NCI-H146 treated with DMSO at 0.1 percent for 48 hours (cell line): Measurements from ENCODE around the gene NXPE2.
"Not testable (repeated sequence)": the region's sequence is repeated elsewhere in the genome, so short reads cannot be mapped to it uniquely, and the experiment has no call there.

Experiments used
- DNase-seq: peaks from one replicate; lab custom pipeline; 2025; ENCODE audit not compliant: unreplicated experiment; lab: John Stamatoyannopoulos, UW

NXPE2 gene

DNA sequence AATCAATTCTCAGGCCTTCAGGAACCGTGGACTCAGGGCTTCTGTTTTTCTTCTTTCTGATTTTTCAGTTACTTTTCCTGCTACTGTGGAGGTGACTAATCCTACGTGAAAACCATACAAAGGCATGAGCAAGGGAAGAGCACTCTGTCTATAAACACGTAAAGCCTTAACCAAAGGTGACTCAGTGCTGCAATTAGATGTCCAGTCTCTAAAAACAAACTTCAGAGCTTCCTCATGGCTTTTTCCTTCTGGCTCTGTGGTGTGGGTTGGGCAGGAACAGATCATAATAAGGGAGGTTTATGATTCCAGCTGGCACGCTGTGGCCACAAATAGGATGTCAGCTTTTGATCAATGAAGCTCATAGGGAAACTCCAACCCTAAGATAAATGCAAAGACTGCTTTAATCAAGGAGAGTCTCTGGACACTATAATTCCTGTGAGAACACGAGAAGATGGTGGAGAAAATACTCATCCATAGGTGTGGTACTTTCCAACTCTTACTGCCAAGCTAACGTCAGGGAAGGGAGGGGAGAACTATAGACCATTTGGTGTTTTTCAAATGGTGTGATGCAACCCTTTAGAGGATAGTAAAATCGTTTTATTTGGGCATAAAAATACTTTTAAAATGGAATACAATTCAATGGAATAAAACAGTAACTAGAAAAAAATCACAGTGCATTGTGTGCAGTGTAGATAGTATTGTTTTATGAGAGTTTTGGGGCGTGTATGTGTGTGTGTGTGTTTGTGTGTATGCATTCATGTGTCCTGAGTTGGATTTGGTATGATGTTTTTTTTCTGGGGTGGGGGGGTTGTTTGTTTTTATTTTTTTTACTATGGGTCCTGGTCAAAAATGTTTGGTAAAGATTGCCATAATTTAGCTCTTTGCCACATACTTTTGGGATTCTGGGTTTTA is at the start of gene NXPE2:
NXPE2 (plus strand) TSS at position 403 of the 912 bp plus-strand sequence; CDS start at position 452, 49 bp downstream.
- no peak for DNase-seq

GRCh38 chr11:114631445-114631965 is 46.8 kb upstream of the NXPE2 start:
- not testable (repeated sequence) for DNase-seq

DNA sequence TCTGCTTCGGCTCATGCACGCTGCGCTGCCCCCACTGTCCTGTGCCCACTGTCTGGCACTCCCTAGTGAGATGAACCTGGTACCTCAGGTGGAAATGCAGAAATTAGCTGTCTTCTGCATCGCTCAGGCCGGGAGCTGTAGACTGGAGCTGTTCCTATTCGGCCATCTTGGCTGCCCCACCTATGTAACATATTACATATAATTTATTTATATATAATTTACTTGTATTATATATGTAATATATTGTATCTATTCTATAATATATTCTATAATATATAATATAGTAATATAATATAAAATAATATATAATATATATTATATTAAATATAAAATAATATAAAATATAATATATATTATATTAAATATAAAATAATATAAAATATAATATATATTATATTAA is 38.9 kb upstream of the NXPE2 start:
- not testable (repeated sequence) for DNase-seq

DNA sequence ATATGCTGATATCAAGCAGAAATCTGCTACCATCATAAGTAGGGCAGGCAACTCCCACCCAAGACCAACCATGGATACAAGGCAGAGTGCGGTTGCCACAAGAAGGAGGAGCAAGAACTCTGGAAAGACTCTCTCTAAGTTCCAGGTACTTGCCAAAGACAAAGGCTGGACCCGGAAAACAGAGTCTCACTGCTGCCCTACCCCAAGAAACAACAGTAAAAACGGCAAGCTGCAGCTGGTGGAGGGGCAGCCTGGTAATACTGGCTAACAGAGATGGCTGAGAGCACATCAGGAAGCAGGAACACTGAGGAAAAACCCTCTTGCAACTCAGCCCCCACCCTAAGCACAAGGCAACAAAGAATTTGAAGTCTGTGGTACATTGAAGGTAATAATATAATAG is 27.7 kb upstream of the NXPE2 start:
- DNase-seq: no peak

- DNase-seq: no peak
Measured at GRCh38 chr11:114651145-114651718, 27.1 kb upstream of the NXPE2 start.

DNA sequence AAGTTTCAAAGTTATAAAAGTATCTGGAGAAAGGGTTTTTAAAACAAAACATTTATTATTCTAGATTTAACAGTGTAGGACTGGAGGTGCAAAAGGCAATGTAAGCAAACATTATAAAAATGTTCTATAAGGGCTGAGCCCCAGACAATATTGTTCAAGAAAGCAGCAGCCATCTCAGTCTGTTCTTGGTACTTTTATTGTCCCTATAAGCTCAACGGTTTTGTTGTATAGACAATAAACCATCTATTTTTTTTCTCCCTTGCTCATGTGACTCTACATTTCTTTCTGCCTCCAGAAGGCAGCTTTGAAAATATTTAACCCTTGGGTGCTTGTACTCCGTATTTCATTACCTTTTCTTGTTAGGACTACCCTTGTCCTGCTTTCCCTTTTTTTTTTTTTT is 25.2 kb upstream of the NXPE2 start:
- DNase-seq: no peak

DNA sequence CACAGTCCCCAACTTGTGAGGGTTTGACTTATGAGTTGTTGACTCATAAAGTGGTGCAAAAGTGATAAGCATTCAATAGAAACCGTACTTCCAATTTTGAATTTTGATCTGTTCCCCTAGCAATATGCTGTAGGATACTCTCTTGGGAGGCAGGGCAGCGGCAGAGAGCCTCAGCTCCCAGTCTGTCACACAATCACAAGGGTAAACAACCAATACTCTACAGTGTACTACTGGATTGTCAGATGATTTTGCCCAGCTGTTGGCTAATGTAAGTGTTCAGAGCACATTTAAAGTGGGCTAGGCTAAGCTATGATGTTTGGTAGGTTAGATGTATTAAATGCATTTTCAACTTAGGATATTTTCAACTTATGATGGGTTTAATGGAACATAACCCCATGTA is 13.7 kb upstream of the NXPE2 start:
- no peak for DNase-seq

DNA sequence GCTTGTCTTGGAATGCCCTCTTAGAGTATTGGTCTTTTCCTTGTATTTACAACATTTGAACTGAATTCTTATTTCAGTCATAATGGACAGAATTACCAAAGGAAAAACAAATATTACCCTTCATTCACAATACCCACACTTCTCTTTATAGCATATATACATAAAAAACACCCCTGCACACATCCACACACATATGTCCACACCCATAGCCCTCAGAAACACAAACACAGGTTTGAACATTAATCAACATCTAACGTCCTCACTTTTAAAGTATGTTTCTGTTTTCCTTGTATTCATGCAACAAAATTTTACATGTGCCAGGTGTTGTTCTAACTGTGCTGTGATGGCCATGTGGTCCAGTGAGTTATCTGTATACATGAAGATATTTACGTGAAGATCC is 11.6 kb upstream of the NXPE2 start:
- no peak for DNase-seq

GRCh38 chr11:114668109-114668508 is 10.2 kb upstream of the NXPE2 start:
- DNase-seq: no peak

GRCh38 chr11:114673661-114674060 is 4.7 kb upstream of the NXPE2 start:
- DNase-seq: no peak

- DNase-seq: no peak
Measured at GRCh38 chr11:114679505-114679904, 1.2 kb downstream of the NXPE2 start.

GRCh38 chr11:114683007-114683406 is 4.7 kb downstream of the NXPE2 start:
- DNase-seq: no peak

DNA sequence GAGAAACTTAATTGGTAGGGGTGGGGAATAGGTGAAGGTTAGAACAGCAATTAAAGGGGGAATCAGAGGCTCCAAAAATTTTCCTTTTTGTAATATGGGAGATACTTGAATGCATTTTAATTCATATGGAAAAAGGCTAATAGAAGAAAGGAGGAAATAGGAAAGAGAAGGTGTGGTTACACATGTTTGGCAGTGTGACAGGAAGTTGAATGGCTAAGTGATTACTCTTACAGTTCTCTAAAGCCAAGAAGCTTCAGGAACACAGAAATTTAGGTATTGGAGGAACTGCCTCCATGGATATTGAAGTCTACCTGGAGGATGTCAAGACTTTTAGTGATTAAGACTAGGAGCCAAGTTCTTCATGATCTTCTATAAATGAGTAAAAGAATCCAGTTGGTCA is 6.3 kb downstream of the NXPE2 start:
- DNase-seq: no peak

DNA sequence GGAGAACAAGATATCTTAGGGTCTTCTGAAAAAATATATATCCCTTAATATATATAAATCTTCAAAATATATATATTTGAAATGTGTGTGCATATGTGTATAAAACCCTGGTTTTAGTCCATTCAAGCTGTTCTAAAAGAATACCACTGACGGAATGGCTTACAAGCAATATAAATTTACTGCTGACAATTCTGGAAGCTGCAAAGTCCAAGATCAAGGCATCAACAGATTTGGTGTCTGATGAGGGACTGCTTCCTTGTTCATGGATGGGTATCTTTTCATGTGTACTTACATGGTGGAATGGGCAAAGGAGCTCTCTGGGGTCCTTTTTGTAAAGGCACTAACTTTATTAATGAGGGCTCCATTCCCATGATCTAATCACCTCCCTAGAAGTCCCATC is 6.8 kb downstream of the NXPE2 start:
- DNase-seq: no peak

DNA sequence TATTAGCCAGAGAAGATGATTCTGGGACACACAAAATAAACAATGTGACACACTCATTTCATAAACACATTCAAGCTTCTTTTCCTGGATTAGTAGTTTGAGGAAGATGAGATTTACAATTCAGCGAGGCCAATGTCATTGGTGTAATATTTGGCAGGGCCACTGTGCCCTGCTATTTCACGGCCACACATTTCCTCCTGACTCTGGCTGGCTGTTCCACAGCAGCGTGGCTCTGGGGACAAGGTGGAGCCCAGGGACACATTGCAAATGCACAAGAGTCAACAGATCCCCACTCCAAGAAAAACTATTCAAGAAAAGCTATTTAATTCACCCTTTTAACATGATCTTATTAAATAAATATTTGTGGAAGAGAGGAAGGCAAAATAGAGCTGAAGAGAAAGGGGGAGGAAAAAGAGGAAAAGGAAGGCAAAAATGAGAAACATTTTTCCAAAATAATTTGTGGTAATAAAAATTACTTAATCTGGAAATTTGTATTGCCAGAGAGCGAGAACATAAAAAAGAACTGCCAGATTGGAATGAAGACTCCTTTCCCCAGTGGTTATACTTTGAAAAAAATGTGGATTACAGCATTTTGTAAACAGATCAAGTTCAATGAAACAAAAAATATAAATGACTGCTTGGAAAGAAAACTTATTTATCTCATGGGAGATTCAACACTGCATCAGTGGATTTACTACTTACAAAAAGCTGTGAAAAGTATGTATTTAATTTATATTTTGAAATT is 27.1 kb downstream of the NXPE2 start:
- no peak for DNase-seq

DNA sequence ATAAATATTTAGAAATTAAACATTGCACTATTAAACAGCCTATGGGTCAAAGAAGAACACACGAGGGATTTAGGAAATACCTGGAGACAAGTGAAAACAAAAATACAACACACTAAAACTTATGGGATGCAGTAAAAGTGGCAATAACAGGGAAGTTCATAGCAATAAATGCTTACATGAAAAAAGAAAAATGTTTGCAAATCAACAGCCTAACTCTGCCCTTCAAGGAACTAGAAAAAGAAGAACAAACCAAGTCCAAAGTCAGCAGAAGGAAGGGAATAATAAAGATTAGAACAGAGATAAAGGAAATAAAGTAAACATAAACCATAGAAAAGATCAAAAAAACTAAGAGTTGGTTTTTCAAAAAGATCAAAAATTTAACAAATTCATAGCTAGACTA is 31.6 kb downstream of the NXPE2 start:
- DNase-seq: no peak

DNA sequence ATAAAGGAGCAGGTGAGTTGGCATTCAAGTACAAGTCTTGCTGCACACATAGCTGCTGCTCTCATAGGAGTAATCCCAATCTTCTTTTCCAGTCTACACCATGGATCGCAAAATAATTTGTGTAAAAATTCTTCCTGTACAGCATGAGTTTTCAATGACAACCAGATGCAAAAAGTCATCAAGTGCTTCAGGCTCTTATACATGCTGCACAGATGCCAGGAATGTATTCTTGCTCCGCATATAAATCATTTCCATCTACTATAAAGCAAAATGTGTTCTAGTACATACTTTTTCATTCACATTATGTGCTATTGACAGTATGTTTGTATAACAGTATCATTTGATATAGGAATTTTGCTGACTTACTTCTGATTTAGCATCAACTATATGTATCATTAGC is 35.4 kb downstream of the NXPE2 start:
- no peak for DNase-seq

DNA sequence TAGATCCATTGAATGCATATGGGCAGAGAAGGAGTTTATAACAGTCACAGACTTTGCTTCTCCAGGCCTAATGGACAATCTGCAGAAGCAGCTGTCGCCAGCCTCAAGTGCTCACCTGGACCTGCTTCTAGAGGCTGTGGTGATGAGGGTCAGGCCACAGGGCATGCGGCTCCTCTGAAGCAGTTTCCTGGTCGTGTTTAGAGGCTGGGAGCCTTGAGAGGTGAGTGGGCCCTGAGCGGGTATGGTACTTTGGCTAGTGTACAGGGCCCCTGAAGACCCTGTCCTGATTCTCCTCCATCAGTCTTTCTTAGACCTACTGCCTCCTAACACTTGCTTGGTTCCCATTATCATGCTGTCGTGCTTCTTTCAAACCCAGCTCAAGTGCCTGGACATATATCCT is 41.2 kb downstream of the NXPE2 start:
- DNase-seq: no peak

DNA sequence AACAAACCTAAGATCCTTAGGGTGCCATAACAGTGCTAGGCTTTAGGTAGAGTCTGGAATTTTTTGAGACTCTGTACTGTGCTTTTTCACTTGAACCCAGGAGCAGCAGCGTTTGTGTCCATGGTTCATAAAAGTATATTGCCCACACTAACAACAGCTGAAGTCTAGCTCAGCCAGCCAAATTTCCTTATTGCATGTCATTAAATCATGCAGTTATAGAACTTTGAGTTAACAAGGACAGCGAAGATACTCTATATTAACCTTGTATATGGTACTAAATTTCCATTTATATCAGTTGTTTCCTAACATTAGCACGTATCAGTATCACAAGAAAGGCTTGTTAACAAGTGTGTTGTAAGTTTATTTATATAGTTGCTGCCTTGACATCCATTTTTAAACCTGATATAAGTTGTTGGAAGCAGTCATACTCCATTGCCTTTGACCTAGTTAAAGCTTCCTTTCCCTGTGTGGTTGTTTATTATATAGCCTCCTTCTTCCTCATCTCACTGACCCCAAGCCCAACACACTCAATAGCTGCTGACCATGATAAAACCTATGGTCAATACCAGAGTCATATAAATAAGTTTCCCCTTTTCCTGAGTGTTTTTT is 46.7 kb downstream of the NXPE2 start:
- no peak for DNase-seq

- no peak for DNase-seq
Measured at GRCh38 chr11:114725623-114726022, 47.3 kb downstream of the NXPE2 start.

- no peak for DNase-seq
Measured at GRCh38 chr11:114736806-114737205, 58.5 kb downstream of the NXPE2 start.
